Liver (tissue), 9 donors: ENCODE measurements around the gene CETN1. TPM values are rescaled to one million over a fixed set of nuclear protein-coding genes. Genes with fewer than 3 reads are reported as not detected.

Experiments used
- DNase-seq: peaks from one replicate; pipeline ENCODE4 v3.0.0-alpha.2; 2017; ENCODE audit warnings: low spot score
- H3K27ac ChIP-seq, 2 donors: one replicate each; pipeline ENCODE4 v1.7.0; 2013; ENCODE audit warnings: inconsistent platforms in 2 of 2, low read length in 2 of 2, control low read depth in 1 of 2, low read depth in 1 of 2, mild to moderate bottlenecking in 1 of 2
- H3K27me3 ChIP-seq, 4 donors: one replicate each; pipeline versions ENCODE4 v1.6.1 to v1.7.0; 2013; ENCODE audit warnings: low read length in 3 of 4, inconsistent platforms in 1 of 4, mild to moderate bottlenecking in 1 of 4, moderate library complexity in 1 of 4; ENCODE audit not compliant: control insufficient read depth in 4 of 4, insufficient read depth in 4 of 4
- H3K36me3 ChIP-seq, 4 donors: one replicate each; pipeline versions ENCODE4 v1.6.1 to v1.7.0; 2013; ENCODE audit warnings: low read length in 3 of 4, mild to moderate bottlenecking in 3 of 4, low read depth in 1 of 4, moderate library complexity in 1 of 4; ENCODE audit not compliant: control insufficient read depth in 4 of 4, insufficient read depth in 3 of 4
- H3K4me1 ChIP-seq, 4 donors: one replicate each; pipeline versions ENCODE4 v1.6.1 to v1.7.0; 2013; ENCODE audit warnings: low read length in 3 of 4, mild to moderate bottlenecking in 3 of 4, moderate library complexity in 1 of 4; ENCODE audit not compliant: control insufficient read depth in 4 of 4, insufficient read depth in 4 of 4
- H3K4me3 ChIP-seq, 3 donors: one replicate each; pipeline versions ENCODE4 v1.6.1 to v1.7.0; 2013; ENCODE audit warnings: low read length in 3 of 3, control low read depth in 1 of 3, low read depth in 1 of 3, mild to moderate bottlenecking in 1 of 3
- H3K9ac ChIP-seq, 2 donors: one replicate each; pipeline ENCODE4 v1.7.0; 2013; ENCODE audit warnings: low read length in 2 of 2, mild to moderate bottlenecking in 2 of 2, moderate library complexity in 2 of 2, control low read depth in 1 of 2, low read depth in 1 of 2
- H3K9me3 ChIP-seq, 4 donors: one replicate each; pipeline versions ENCODE4 v1.6.1 to v1.7.0; 2013; ENCODE audit warnings: low read length in 3 of 4; ENCODE audit not compliant: control insufficient read depth in 4 of 4
- EGR1 ChIP-seq, 2 donors: IDR thresholded peaks; 2 replicates each; pipeline ENCODE4 v1.6.1; 2016 to 2018; ENCODE audit warnings: antibody characterized with exemption in 2 of 2, low read depth in 2 of 2
- FOXA1 ChIP-seq: IDR thresholded peaks from 2 replicates; pipeline ENCODE4 v1.6.1; 2016; ENCODE audit warnings: antibody characterized with exemption
- FOXA2 ChIP-seq: IDR thresholded peaks from 2 replicates; pipeline ENCODE4 v1.6.1; 2016; ENCODE audit warnings: antibody characterized with exemption
- GABPA ChIP-seq, 2 donors: IDR thresholded peaks in 1 of 2; conservative IDR thresholded peaks in 1 of 2; 2 replicates each; pipeline ENCODE4 v1.6.1; 2016; ENCODE audit warnings: antibody characterized with exemption in 2 of 2, mild to moderate bottlenecking in 1 of 2, moderate library complexity in 1 of 2
- HNF4A ChIP-seq, 2 donors: conservative IDR thresholded peaks; 2 replicates each; pipeline ENCODE4 v1.6.1; 2016; ENCODE audit warnings: antibody characterized with exemption in 2 of 2, mild to moderate bottlenecking in 2 of 2
- HNF4G ChIP-seq: IDR thresholded peaks from 2 replicates; pipeline ENCODE4 v1.6.1; 2016; ENCODE audit warnings: antibody characterized with exemption
- JUND ChIP-seq, 2 donors: IDR thresholded peaks; 2 replicates each; pipeline ENCODE4 v1.6.1; 2016; ENCODE audit warnings: antibody characterized with exemption in 2 of 2
- NR2F2 ChIP-seq: IDR thresholded peaks from 2 replicates; pipeline ENCODE4 v1.6.1; 2016; ENCODE audit warnings: antibody characterized with exemption
- RAD21 ChIP-seq, 2 donors: IDR thresholded peaks; 2 replicates each; pipeline ENCODE4 v1.6.1; 2016; ENCODE audit warnings: antibody characterized with exemption in 2 of 2, mild to moderate bottlenecking in 2 of 2
- REST ChIP-seq: IDR thresholded peaks from 2 replicates; pipeline ENCODE4 v1.6.1; 2016; ENCODE audit warnings: antibody characterized with exemption, mild to moderate bottlenecking
- RXRA ChIP-seq, 2 donors: IDR thresholded peaks; 2 replicates each; pipeline ENCODE4 v1.6.1; 2017 to 2018; ENCODE audit warnings: antibody characterized with exemption in 2 of 2, mild to moderate bottlenecking in 1 of 2
- SP1 ChIP-seq: IDR thresholded peaks from 2 replicates; pipeline ENCODE4 v1.6.1; 2018; ENCODE audit warnings: antibody characterized with exemption, mild to moderate bottlenecking
- TAF1 ChIP-seq: conservative IDR thresholded peaks from 2 replicates; pipeline ENCODE4 v1.6.1; 2016; ENCODE audit warnings: antibody characterized with exemption, mild to moderate bottlenecking
- YY1 ChIP-seq: IDR thresholded peaks from 2 replicates; pipeline ENCODE4 v1.6.1; 2016; ENCODE audit warnings: antibody characterized with exemption, mild to moderate bottlenecking
- ZBTB33 ChIP-seq: IDR thresholded peaks from 2 replicates; pipeline ENCODE4 v1.6.1; 2016; ENCODE audit warnings: antibody characterized with exemption
- WGBS: extraction: QIAGEN DNeasy Blood & Tissue Kit; methylation state at CpG from one replicate; pipeline ENCODE4 v1.1.7; 2013; 5-methylcytosine and 5-hydroxymethylcytosine counted together
- polyA plus RNA-seq, 2 donors: library from polyadenylated mRNA; stranded (reverse) in 1 of 2; unstranded in 1 of 2; fragments of 200-250 nt in 1 of 2; fragments of >200 nt in 1 of 2; fragmentation: Nextera tagmentation in 1 of 2; extraction: Ambion mirVana in 1 of 2; gene quantifications; one replicate each; pipeline versions ENCODE4 v1.2.1 to v1.2.3, GENCODE V29; 2013 to 2015
- total RNA-seq, 2 donors: library from RNA; depleted of rRNA; stranded (reverse); fragments of >200 nt; gene quantifications; one replicate each; pipeline ENCODE4 v1.2.3, GENCODE V29; 2014
- TF ChIP-seq, protein P1 (sequence below): fragments of 150-350 bp; IDR thresholded peaks from 2 replicates; pipeline ENCODE4 v1.5.1; 2017; ENCODE audit warnings: improper control_type of control experiment, low read depth, low read length; ENCODE audit not compliant: missing input control
- TF ChIP-seq, protein P2 (sequence below): IDR thresholded peaks from 2 replicates; pipeline ENCODE4 v1.6.1; 2016; ENCODE audit warnings: antibody characterized with exemption
- TF ChIP-seq, protein P3 (sequence below): IDR thresholded peaks from 2 replicates; pipeline ENCODE4 v1.6.1; 2016; ENCODE audit warnings: antibody characterized with exemption
- donor health status: healthy.
- donor health status: healthy.
- donor health status: healthy.
- donor health status: healthy.
- donor health status: healthy.

Gene CETN1
- total and polyA plus RNA-seq, 4 donors: not detected

DNA sequence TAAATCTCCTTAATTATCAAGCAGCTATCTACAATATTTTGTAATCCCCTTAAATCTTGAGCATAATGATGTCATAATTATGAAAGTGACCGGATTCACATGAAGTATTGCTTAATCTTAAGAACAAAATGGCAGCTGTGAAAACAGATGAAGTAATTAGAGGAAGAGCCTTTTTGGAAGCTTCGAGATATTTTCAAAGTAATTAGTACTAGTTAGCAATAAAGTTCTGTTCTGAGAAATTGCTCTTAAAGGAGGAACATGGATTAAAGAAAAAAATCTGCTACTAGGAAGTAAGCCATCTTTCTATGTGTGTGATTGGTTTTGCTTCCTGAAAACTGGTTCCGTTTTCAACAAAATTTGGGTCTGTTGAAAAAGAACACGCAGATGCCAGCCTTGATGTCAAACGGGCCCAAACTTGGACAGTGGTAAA, 34.9 kb downstream of the CETN1 start:
- no peak for DNase-seq
- Histone ChIP-seq H3K4me1 (no peaks in the 10 kb centered on the region), H3K27ac (no peak overlapping the region), H3K4me3 (no peak overlapping the region), H3K27me3 (no peaks in the 10 kb centered on the region), H3K36me3 (no peaks in the 10 kb centered on the region), H3K9me3 (no peaks in the 10 kb centered on the region), H3K9ac (no peak overlapping the region)
- TF ChIP-seq HNF4G (no peak), SP1 (no peak), FOXA2 (no peak), JUND (IDR thresholded peaks at IDR 0.05) (no peak), FOXA1 (no peak), HNF4A (conservative IDR thresholded peaks at IDR 0.05) (no peak), RXRA (IDR thresholded peaks at IDR 0.05) (no peak), GABPA (IDR thresholded peaks at IDR 0.05 in 1 of 2, conservative IDR thresholded peaks at IDR 0.05 in 1 of 2) (no peak), REST (no peak), RAD21 (IDR thresholded peaks at IDR 0.05) (no peak), YY1 (no peak), NR2F2 (no peak), TAF1 (no peak), EGR1 (IDR thresholded peaks at IDR 0.05; ENCODE audit: low read depth in 2 of 2) (no peak), ZBTB33 (no peak)
- TF ChIP-seq, protein P1, sequence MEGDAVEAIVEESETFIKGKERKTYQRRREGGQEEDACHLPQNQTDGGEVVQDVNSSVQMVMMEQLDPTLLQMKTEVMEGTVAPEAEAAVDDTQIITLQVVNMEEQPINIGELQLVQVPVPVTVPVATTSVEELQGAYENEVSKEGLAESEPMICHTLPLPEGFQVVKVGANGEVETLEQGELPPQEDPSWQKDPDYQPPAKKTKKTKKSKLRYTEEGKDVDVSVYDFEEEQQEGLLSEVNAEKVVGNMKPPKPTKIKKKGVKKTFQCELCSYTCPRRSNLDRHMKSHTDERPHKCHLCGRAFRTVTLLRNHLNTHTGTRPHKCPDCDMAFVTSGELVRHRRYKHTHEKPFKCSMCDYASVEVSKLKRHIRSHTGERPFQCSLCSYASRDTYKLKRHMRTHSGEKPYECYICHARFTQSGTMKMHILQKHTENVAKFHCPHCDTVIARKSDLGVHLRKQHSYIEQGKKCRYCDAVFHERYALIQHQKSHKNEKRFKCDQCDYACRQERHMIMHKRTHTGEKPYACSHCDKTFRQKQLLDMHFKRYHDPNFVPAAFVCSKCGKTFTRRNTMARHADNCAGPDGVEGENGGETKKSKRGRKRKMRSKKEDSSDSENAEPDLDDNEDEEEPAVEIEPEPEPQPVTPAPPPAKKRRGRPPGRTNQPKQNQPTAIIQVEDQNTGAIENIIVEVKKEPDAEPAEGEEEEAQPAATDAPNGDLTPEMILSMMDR: no peak
- TF ChIP-seq, protein P2, sequence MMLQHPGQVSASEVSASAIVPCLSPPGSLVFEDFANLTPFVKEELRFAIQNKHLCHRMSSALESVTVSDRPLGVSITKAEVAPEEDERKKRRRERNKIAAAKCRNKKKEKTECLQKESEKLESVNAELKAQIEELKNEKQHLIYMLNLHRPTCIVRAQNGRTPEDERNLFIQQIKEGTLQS: no peak
- TF ChIP-seq, protein P3, sequence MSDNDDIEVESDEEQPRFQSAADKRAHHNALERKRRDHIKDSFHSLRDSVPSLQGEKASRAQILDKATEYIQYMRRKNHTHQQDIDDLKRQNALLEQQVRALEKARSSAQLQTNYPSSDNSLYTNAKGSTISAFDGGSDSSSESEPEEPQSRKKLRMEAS: no peak
- WGBS: 78% methylated on average over 5 of the region's 5 CpGs
